GM19328 (cell line): ENCODE measurements around the gene MAP3K6.

ENCODE experiments used
- ATAC-seq: cut with Tn5 transposase; IDR thresholded peaks from one replicate; pipeline ENCODE4 v1.9.1; 2021; ENCODE audit warnings: mild to moderate bottlenecking, moderate library complexity; ENCODE audit not compliant: unreplicated experiment

MAP3K6 gene

DNA sequence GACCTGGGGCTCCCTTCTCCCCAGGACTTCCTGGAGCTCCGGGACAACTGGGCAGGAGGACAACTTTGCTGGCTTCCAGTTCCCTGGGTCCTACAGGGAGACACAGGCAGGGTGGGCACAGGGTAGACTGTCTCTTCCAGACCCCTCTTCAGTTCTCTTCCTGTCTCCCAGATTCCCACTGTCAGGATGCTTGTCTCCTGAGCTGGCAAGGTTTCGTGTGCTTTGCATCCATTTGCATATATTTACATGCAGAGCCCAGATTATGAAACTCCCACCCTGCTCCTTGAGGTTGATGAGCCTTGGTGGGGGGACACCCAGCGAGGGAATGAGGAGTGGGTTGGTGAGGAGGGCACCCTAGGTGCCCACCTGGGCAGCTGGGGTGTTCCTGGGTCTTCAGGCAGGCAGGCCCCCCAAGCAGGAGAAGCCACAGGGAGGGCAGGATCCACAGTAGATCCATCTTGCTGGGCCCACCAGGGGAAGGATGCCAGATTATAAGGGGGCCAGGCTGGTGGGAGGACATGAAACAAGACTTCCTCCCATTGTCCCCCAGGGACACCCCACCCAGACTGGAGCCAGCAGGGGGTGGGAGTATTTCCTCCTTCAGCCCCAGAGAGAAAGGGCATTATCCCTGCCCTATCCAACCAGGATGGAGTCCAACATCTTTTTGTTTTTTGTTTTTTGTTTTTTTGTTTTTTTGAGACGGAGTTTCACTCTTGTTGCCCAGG, 7.8 kb upstream of the MAP3K6 start, which contains the start of gene FCN3:
Gene FCN3, minus strand, starts transcription at position 463 of the 725 bp plus-strand sequence. Its CDS starts 6 bp downstream, at position 457.
- no peak for ATAC-seq

DNA sequence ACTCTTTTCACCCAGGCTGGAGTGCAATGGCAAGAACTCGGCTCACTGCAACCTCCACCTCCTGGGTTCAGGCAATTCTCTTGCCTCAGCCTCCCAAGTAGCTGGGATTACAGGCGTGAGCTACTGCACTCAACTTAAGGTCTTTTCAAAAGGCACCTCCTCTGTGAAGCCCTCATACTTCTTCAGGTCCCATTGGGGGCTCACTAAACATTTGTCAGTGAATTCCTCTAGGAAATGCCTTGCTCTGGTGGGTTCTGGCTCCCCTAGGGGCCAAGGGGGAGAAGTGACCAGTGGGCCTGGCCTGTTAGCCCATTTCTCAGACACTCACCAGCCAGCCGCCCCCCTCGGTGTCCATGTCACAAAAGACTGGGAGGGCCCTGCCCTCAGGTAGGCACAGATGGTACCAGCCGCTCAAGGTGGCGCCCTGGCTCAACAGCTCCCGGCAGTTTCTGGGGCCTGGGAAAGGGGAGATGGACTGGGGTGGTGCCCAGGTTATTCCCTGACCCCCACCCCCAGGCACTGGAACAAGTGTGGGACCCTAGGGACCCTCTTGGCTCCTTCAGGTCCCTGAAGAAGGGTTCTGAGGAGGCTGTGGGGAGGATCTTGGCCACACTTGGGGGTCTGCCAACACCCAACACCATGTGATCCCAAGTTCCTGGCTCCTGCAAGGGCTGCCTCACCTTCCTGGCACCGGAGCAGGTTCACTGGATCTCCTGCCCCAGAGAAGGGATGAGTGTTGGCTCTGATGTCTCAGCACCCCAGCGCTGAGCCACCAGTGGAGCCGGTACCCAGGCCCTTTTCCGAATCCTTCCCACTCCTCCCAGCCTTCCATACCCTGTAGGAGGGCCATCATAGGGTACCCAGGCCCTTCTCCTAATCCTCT, 6.3 kb upstream of the MAP3K6 start:
- ATAC-seq, result no peak

DNA sequence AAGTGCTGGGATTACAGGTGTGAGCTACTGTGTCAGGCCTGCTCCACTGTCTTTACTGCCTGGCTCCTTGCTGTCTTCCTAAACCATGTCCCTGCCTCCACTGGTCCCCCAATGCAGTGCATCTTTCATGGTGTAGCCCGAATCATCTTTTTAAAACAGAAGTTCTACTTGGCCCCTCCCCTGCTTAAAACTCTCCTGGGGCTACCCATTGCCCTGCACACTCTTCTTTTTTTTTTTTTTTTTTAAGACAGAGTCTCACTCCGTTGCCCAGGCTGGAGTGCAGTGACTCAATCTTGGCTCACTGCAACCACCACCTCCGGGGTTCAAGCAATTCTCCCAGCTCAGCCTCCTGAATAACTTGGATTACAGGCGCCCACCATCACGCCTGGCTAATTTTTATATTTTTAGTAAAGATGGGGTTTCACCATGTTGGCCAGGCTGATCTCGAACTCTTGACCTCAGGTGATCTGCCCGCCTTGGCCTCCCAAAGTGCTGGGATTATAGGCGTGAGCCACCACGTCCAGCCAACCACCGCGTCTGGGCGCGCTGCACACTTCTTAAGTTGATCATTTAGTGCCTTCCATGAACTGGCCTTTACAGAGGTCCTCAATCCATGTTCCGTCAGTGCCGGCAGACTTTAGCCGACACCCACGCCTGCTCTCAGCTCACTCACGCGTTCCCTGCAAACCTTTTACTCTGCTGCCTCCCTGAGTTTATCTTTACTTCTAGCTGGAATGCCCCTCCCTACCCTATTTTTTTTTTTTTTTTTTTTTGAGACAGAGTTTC, 5.5 kb upstream of the MAP3K6 start:
- no peak for ATAC-seq

DNA sequence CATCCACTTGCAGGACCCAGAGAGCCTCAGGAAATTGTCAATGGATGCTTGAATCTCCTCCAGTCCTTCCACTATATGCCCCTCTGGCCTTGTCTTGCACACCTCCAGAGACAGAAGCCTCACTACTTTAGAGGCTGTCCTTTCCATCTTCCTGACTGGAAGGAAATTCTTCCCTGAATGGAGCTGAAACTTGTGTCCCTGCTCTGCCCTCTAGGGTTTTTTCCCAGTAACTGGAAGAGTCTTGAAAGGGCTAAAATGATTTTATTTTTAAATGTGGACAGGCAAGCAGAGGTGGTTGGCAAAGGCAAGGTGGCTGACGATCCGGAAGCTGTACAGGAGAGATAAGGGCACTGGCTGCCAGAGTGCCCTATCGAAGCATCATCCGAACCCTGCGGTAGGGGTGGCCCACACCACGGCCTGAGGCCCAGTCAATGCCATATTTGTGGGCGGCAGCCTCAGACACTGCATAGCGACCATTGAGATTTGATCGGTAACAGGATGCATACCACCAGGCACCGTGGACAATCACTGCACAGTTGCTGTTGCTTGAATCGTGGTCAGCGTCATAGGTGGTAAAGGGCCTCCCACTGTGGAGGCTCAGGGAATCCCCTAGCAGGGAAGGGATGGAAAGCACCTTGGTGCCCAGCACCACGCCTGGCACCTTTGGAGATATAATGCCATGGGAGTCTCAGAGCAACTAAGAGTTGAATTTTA, 2.3 kb upstream of the MAP3K6 start:
- no peak for ATAC-seq

DNA sequence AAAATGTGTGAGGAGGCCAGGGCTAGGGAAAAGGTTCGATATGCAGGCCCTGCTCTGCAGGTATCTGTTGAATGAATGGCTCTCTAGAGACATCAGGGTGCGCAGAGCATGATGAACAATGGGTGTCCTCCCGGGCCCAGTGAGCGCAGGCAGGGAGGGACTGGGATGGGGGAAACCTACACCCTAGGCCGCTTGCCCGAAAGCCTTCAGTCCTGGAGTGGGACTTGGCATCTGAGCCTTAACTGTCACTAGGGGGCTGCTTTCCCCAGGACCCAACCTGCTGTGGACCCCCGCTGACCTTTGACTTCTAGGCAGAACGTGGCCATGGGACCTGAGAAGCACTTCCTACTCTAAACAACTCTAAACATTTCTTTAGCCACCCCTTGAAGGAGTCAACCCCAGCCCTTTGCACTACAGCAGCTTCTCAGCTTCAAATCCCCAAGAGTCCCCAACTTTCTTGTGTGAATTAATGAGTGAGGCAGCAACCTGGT, 444 bp upstream of the MAP3K6 start:
- no peak for ATAC-seq

DNA sequence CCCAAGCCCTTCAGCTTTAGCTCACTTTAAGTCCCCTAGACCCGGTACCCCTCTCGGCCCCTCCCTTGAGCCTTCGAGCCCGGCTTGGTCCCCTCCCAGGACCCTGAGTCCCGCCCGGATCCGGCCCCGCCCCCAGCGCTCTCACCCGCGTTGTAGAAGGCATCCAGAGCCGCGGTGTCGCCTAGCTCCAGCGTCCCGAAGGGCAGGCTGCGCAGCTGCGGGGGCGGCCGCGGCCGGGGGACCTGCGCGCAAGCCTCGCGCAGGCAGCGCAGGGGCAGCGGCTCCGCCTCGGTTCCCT, 699 bp downstream of the MAP3K6 start:
- ATAC-seq, result no peak

DNA sequence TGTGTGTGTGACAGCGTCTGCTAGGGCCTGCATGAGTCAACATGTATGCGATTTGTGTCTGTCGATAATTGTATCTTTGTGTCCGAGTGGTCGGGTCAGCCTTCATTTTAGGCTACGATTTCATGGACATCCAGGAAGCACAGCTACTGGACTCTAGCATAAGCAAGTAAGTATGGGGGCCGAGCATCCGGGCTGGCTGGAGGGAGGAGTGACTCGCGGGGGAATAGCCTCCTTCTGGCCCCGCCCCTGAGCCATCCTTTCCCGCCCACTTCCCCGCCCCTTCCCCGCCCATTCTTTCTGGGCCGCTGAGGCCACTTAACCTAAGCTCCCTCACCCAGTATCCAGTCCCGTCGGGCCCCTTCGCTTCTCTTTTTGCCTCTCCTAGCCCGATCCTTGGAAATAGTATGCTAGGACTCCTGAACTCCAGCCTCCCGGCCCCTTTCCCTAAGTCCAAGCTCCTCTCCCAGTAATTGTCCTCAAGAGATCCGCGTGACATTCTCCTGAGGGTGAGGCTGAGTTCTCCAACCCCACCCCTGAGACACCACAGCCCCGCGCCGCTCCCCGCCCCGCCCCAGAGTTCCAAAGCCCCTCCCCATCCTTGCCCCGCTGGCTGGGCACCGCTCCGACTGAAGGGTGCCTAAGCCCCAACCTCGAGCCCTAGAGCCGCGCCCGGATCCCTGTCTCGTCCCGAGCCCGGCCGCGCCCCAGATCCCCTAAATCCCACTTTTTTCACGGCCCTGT, 1.2 kb downstream of the MAP3K6 start:
- ATAC-seq, result no peak

DNA sequence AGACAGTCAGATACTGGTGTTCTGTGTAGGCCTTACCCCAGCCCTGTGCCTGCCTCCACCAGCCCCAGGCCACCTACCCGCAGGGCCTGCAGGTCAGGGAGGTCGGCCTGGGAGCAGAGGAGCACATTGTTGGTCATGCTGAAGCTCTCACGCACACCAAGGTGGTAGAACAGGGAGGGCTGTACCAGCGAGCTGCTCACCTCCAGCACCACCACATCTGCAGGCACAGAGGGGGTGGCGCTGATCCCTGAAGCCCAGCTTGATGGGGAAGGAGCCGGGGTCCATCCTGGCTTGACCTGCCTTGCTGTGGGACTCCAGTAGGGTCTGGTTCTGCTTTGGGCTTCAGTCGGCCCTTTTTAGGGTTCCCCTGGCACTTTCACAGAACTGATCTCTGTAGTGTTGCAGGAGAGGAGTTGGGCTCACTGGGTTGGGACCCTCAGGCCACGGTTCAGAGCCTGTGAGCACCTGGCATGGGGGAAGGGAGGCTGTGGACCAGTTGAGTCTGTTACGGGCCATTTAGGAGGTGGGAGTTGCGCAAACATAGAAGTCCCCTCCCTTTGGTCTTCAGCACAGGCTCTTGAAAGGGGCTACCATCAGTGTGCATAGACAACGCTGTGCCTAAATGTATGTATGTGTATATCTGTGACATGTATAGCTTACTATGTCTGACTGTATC, 1.9 kb downstream of the MAP3K6 start:
- no peak for ATAC-seq

DNA sequence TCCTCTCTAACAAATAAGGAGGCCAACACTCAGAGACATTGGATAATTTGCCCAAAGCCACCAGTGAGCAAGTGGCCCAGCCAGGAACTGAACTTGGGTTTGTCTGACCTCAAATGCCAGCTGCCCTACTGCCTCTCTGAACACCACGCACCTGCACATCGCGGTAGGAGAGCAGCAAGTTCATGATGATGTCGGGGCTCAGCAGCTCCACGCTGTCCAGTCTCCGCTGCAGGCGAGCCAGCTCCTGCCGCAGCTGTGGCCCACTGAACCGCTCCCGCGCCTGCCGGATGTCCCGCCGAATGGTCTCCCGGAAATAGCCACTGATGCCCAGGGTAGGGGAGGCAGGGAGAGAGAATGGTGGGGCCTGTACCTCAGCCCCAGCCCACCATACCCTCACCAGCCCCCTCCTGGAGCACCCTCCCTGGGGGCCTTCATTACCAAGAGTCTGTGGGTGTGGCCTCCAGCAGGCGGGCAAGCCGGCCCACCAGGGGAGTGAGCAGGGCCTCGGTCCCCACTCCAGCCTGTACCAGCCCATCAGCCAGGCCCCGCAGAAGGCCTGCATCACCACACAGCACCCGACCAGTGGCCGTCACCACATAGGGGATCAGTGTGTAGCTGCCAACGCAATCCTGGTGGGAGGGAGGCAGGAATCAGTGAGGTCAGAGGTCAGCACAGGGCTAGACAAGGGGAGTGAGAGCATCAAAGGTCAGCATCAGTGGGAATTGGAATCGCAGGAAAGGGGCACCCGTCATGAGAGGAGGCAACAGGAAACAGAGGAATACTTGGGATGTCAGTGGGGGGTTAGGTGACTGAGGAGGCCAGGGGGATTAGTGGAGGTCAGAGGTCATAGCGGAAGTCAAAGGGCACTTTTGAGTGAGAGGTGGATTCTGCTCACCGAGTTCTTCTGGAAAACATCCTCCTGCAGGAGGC, 2.7 kb downstream of the MAP3K6 start:
- ATAC-seq, result no peak

DNA sequence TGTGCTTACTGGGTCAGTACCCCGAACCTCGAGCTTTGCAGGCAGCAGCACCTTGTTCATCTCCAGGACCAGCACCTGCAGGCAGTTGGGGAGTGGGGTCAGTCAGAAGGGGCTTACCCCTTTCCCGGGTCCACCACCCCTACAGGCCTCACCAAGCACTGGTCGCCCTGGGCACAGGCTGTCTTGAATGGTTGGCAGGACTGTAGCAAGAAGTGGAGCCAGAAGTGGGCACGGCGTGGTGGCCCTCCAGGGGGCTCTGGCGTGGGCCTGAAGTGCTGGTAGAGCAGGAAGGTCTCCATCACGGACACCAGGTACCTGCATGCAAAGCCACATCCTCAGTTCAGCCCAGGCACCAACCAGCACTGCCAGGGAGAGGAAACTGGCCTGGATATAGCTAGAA, 5.2 kb downstream of the MAP3K6 start:
- ATAC-seq, result no peak

DNA sequence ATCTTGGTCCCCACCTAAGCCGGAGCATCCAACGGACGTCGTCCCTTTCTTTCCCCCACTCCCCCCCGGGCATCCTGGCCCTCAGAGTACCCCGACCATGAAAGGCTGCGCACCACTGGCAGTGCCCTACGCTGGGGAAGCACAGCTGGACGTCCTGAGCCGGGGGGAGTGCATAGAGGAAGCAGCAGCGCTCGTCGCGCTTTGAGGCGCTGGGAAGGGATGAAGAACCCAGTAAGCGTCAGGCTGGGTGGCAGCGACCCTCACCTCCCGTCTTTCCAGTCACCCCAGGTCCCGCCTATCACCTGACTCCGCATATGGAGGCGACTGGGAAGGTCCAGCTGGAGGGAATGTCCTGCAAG, 5.7 kb downstream of the MAP3K6 start:
- no peak for ATAC-seq

DNA sequence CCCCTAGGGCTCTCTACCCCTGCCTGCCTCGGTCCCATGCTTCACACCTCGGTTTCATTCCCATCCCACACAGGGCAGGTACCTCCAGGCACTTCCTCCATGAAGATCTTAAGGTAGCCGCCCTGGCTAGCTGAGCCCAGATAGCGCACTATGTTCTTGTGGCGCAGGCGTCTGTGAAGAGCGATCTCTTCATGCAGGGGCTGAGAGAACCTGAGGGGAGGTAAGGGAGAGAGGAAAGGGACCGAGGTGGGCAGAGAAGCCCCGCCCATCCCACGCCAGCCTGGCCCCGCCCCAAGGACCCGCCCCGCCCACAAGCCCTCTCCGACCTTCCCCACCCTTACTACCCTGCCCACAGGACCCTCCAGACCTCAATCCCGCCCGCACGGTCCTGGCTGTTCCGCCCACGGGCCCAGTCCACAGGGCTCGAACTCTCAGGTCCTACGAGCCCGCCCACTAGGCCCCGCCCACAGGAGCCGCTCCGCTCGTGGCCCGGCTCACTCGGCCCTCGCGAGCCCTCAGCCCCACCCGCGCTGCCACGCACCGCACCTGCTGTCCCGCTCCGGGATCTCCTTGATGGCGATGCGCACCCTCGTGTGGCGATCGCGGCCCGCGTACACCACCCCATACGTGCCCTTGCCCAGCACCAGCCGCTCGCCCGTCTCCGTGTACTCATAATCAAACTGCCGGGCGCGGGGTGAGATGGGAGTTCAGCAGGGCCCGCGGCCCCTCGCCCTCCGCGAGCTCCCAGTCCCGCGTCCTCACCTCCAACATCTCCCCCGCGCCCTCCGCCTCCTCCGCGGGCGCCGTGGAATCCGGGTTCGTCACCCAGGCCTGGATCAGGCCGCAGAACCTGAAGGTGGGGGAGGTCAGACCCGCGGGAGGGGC, 6.4 kb downstream of the MAP3K6 start:
- ATAC-seq, result no peak

DNA sequence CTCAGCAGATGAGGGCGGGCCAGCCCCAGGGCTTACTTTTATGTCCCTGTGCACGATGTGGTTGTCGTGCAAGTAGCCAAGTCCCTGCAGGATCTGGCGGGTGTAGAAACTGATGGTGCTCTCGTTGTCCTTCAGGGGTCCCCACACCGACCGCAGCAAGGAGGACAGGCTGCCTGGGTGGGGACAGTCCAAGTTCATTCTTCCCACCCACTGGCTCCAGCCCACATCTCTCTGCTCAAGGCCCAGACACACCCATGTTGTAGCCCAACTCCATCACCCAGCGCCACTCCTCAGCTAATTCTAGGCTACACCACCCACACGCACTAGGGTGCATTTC, 7.0 kb downstream of the MAP3K6 start:
- ATAC-seq, result no peak

DNA sequence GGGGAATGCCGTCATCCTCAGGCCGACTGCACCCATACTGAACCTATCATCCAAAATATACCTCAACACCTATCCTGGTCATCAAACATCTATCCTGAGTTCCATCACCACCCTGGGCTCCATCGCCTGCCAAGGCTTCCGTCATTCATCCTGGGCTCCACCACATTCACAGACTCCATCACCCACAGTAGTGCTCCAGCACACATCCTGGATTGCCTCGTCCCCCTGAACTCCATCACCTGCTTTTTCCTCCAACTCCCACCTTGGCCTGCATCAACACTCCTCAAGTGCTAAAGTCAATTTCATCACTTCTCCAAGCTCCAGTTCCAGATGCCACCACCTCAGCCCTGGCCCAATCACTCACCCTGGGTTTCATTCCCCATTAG, 7.8 kb downstream of the MAP3K6 start:
- no peak for ATAC-seq

DNA sequence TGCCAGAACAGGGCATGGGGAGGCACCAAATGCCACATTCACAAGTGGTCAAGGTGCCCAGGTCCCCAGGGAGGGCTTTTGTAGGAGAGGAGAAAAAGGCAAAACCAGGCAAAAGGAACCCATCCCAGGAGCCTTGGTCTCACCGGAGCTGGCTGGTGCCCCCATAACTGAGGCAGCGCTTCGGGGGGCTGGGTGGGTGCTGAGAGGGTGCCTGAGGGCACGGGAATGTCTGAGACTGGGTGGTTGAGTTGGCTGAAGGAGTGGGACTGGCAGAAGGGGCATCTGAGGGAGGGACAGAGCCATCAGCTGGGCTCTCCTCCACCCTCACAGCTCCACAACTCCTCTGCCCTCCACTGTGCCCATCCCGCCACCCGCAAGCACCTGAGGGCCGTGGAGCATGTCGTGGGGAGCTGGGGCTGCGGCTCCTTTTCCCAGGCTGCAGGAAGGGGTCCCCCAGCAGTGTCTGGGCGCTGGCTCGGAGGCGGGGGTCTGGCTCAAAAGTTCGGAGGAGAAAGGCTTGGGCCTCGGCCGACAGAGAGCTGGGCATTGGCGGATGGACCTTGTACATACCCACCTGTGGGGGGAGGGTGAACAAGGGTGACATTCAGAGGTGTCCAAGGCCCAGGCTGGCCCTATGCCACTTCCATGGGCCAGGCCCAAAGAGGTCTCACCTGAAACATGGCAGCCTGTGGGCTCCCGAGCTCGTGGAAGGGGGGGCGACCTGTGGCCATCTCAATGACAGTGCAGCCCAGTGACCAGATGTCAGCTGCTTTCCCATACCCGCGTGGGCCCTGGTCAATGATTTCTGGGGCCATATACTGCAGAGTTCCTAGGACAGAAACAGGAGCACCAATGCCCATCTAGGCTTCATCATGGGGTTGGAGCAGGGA, 8.5 kb downstream of the MAP3K6 start:
- no peak for ATAC-seq

DNA sequence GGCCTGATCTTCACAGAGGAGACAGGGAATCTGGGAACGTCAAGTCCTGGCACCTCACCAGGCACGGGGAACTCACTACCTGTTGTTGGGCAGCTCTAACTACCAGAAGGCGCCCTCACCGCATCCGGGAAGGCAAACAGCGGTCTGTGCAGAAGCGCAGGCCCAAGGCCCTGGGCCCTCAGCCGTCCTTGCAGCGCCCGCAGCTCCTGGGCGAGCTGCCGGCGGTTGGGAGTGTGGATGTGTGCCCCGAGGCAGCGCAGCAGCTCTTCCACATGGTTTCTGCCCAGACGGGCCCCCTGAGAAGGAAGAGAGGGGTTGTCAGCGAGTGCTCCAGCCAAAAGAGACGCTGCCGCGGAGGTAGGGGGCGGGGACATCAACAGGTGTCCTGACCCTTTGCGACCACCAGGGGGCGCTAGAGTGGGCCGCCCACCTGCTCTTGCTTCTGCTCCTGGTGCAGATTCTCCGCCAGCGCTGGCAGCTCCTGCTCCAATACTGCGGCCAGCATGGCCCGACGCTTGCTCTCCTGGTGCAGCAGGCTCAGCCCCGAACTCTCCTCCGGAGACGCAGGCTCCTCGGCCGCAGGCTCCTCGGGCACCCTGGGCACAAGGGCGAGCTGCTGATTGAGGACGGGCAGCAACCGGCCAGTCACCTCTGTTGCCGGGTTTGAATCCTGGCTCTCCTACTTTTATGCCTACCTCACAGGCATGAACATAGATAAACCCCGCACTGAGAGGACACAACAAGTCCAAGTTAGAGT, 9.3 kb downstream of the MAP3K6 start:
- no peak for ATAC-seq
